NCI-H446 (cell line): ENCODE results near the gene BRIX1.
"Not testable (repeated sequence)": the region's sequence is repeated elsewhere in the genome, so short reads cannot be mapped to it uniquely, and the experiment has no call there.

Experiments
- DNase-seq, 2 experiments: peaks; one replicate each; lab custom pipeline; 2025; lab: John Stamatoyannopoulos, UW

BRIX1 gene

GRCh38 chr5:34968258-34968657, 52.7 kb downstream of the BRIX1 start:
- DNase-seq: no peak

GRCh38 chr5:34970552-34970951, 55.0 kb downstream of the BRIX1 start:
- no peak for DNase-seq

GRCh38 chr5:34971655-34972054, 56.1 kb downstream of the BRIX1 start:
- DNase-seq: not testable (repeated sequence)
